HG03175 (cell line): ENCODE data around the gene TBC1D9.

ENCODE experiments used
- ATAC-seq: cut with Tn5 transposase; IDR thresholded peaks from one replicate; pipeline ENCODE4 v1.9.1; 2021; ENCODE audit warnings: mild to moderate bottlenecking, moderate library complexity; ENCODE audit not compliant: unreplicated experiment

The TBC1D9 gene

DNA sequence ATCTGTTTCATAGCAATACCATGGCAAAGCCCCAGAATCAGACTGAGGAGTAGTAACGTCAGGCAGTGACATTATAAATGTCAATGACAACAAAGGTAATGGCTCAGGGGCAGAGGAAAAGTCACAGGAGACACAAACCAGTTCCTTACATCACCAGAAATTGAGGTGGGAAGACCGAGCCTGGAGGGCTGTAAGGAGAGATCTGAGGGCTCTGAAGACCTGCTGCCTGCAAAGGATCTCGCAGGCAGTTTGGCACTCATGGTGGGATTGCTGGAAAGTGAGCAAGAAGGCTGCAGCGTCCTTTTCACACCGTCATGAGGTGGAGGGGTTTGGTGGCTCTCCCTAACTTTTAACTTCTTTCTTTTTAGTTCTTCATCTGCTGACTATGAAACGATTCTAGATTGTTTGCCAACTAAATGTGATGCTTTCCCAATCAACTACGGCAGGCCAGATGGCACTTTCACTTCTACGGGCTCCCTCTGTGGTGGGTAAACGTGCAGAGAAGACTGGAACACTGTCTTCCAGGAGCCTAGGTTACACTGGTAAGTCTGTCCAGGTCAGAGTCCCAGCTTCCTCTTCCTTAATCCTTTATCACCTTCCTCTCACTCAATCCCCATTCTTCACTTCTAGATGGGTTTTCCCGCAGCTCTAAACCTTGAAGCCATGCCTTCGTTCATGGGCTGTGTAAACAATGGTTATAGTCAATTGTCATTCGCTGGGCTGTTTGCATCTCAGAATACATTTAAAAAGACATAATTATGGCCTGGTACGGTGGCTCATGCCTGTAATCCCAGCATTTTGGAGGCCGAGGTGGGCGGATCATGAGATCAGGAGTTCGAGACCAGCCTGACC lies 58.2 kb downstream of the TBC1D9 start:
- no peak for ATAC-seq

DNA sequence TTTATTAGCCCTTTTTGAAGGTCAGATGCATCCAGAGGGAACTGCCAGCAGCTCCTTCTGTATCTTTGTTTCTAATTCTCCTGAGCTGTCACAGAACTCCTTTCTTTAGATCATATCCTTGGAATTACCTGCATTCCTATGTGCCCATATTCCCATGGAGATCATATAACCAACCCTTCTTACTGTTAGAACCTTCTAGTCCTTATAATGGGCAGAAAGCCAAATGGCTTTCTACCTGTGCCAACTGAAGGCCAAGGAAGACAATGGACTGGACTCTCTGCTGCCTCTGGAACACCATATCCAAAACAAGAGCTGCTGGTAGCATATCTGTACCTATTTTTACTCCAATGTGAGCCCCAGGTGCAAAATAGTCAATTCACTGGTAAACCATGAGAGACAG lies 60.7 kb downstream of the TBC1D9 start:
- no peak for ATAC-seq

DNA sequence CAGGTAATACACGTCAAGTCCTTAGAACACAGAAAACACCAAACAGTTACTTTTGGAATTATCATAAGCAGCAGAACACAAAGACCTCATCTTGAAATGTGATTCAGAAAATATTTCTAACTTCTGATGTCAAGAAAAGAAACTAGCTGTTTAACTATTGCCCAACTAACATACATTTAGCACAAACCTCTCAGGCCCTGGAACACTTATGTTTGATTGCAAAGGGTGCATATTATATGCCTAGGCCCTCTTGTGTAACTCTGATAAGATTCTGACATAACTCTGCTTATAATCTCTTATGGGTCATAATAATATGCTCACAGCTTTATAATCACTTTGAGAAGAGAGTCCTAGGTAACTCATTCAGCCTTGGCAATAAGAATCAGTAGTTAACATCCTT lies 62.6 kb downstream of the TBC1D9 start:
- no peak for ATAC-seq

DNA sequence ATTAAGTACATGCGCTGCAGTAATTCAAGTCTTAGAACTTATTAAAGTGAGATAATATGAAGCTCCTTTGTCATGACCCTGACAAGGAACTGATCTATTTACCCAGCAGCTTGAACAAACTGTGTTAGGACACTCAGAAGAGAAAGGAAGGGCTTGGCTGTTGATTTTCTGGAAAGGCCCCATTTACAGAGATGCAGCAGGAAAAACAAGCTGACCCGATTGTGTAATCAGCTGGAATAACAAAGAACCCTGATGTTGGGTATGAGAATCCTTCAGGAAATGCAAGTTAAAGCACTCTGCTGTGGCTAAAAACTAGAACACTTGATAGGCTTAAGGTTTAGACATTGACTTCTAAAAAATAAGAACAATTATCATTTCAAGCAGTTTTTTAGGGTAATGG lies 64.8 kb downstream of the TBC1D9 start:
- ATAC-seq: no peak

DNA sequence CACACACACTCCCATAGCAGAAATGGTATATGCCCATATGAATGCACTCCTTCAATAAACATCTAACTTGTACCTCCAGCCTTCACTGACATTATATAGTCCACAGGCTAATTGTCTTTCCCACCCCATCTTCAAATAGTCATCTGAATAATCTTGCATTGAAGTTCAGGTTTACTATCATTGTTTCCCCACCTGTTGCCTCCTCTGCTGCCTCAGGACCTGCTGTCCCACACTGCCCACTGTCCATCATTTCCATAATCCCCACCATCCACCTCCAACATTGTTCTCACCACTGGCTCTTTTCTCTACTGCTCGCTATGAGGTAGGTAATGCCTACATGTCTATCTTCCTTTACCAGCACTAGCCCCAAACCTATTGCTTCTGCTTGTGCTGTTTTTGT lies 66.1 kb downstream of the TBC1D9 start:
- ATAC-seq: no peak

DNA sequence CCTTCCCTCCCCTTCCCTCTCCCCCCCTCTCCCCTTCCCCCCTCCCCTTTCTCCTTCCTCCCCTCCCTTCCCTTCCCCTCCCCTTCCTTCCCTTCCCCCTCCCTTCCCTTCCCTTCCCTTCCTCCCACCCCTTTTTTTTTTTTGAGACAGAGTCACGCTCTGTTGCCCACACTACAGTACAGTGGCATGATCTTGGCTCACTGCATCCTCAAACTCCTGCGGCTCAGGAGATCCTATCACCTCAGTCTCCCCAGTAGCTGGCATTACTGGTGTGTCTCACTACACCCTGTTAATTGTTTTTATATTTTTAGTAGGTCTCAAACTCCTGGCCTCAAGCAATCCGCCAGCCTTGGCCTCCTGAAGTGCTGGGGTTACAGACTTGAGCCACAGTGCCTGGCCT lies 66.6 kb downstream of the TBC1D9 start:
- no peak for ATAC-seq

DNA sequence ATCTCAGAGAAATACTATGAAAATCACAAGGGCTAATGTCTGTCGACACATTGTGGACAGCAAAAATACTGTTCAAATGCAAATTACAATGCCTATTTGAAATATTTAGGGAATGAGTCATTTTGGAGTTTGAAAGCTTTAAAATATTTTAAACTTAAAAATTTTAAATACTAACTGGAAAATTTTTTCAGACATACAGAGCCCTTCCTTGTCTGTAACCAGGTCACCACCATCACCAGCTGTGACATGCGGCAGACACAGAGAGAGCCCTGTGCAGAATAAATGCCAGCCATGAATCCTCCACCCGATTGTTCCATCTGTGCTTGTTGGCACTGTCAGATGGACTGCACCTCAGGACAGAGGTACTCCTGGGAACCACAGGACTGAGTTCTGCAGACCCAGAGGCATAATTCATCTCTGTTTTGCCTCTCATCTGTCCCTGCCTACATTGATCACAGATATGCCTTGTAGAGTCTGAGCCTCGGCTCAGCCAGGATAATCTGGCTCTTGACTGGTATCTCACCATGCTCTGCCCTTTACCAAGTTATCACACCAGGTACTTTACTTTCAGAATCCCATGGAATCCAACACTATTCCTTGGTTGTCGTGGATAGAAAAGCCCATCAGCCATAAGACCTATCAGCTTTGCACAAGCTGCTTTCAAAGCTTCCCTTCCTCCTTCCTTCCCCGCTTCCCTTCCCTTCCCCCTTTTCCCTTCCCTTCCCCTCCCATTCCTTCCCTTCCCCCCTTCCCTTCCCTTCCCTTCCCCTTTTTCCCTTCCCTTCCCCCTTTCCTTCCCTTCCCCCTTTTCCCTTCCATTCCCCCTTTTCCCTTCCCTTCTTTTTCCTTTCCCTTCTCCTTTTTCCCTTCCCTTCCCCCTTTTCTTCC lies 67.2 kb downstream of the TBC1D9 start:
- no peak for ATAC-seq

DNA sequence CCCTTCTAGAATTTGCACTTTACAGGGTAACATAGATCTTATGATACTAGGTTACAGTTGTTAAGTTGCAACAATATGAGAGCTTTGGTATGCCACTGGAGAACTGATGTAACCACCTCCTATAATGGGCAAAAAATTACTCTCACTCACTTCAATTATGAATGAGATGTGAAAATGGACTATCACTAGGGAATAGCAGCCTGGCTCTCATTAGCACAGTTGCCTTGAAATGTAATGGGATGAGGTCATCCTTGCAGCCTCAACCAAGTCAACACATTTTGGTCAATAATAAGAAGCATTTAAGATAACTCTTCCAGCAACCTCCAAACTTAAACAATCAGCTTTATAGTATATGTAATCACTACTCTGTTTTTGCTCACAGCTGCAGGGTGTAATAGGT lies 69.4 kb downstream of the TBC1D9 start:
- ATAC-seq: no peak

DNA sequence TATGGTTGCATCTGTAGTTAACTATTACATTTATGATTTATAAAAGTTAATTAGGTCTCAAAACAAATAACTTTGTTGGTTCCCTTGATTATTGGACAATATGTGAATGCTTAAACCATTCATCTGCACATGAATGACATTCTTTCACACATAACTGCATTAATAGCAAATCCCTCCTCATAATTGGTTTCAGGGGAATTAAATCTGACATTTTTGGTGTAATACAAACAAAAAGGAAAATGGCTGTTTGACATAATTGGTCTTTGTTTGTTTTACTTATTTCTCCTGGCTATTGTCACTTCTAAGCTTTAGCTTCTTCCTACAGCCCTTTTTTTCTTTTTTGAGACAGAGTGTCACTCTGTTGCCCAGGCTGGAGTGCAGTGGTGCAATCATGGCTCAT lies 71.9 kb downstream of the TBC1D9 start:
- ATAC-seq: no peak

DNA sequence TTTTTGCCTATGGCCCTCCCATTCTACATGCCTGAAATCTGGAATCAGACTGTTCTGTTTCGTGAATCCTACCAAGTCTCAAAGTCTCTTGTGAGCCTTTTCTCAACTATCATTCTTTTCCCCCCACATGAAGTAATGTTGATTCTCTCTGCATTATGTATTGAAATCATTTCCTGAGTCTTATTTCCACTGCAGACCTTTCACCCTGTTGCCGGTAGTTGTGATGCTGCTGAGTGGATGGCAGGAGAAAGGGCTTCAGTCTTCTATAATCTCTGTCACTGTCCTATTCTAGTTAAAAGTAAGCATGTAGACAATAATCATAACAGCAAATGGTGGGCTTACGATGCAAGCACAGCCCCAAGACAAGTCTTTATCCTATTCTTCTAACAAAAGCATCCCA lies 75.0 kb downstream of the TBC1D9 start:
- ATAC-seq: no peak

DNA sequence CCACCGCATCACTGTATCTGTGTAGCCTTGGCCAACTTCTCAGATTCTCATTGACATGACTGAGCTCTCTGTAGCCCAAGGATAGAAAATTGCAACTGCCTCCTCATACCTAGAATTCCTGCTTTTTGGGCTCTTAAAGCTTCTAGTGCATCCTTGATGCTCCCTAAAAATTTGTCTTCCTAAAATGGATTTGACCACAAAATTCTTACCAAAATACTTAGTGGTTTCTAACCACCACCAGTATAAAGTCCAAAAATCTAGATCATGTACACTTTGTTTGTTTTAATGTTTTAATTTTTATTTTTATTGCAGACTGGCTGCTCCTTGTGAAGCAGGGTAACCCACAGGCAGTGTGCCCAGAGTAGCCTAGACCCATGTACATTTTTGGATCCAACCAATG lies 75.5 kb downstream of the TBC1D9 start:
- ATAC-seq: no peak

DNA sequence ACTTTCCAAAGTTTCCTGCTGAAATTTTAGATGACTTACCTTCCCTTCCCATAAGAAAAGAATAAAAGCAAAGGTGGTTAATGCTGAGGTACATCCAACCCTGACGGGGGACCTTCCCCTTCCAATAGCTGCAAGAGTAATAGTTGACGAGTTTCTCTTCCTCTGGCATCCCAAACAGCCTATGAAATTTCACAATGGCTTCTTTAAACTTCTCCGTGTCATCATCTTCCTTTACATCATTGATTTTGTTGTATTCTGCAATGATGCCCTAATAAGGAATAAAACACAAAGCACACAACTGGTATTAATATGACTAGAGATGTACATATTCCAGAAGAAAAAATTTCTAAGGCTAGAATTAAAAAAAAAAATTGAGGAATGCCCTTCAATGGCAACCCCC lies 76.6 kb downstream of the TBC1D9 start:
- ATAC-seq: no peak

DNA sequence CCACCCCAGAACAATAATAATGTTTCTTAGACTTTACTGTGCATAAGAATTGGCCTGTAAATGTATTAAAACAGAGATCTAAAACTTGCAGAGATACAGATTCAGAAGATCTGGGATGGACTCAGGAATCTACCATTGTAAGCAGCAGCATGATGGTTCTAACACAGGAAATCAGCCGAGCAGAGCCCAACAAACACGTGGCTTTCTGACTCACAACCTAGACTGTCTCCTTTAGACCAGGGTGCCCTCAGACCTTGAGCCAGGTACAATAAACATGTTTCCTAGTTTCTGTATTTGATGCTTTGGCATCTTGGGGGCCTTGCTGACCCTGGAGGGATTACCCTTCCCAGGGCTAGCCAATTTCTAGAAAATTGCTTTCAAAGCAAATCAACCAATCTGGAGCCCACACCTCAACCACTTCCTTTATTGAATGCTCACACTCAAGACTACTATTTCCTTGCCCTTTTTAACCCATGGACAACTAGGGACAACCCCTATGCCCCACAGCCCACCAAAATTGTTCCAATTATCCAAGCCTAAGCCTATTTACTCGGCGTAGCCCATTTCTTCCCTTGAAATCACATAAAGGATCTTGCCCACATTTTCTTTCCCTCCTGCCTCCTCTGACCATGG lies 80.5 kb downstream of the TBC1D9 start:
- no peak for ATAC-seq

DNA sequence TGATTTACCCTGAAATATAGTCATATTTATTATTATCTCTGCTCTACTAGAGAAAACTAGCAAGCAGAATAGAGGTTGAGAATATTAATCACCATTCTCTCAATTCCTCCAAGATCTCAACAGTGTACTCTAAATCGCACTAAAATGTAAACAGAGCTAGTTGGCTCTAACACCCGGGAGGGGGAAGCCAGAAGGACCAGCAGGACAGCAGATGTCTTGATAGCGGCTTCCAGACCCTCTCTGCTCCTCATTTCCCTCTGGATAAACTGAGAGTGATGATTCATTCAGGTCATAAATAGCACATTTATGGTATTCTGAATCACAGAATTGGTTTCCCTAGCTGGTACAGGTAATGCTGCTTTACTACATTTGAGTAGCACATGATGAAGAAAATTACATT lies 82.5 kb downstream of the TBC1D9 start:
- ATAC-seq: no peak

DNA sequence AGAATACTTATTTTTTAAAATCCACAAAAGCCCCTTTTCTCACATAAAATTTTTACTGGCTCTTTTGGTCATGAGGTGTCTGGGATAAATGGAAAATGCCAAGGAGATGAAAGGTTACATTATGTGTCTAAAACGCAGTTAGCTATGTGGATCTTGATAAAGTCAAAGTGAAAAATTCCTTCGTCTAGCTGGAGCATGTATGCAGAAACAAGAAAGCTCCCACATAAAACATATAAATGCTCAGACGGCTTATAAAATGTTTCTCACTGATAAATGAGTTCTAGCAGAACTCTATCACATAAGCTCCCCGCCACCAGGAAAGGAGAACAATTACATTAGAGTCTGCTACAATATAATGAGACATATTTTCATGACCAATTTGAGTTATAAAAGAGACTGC lies 83.8 kb downstream of the TBC1D9 start:
- no peak for ATAC-seq

DNA sequence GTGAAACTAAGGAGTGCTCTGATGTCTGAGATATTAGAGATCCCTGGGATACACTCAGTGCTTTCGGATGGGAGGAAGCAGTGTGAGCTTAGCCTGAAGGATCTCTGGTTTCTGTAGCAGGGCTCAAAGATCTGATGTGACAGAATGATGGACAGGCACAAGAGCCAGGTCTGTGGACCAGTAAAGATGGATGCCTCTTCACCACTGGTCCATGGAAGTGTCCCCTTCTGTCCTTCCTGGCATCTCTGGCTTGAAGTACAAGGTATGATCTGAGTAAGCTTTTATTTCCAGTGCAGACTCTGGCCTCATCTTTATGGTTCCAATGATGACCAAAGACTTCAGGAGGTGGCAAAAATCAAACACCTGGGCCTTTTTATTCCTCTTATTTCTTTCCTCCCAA lies 88.1 kb downstream of the TBC1D9 start:
- no peak for ATAC-seq

DNA sequence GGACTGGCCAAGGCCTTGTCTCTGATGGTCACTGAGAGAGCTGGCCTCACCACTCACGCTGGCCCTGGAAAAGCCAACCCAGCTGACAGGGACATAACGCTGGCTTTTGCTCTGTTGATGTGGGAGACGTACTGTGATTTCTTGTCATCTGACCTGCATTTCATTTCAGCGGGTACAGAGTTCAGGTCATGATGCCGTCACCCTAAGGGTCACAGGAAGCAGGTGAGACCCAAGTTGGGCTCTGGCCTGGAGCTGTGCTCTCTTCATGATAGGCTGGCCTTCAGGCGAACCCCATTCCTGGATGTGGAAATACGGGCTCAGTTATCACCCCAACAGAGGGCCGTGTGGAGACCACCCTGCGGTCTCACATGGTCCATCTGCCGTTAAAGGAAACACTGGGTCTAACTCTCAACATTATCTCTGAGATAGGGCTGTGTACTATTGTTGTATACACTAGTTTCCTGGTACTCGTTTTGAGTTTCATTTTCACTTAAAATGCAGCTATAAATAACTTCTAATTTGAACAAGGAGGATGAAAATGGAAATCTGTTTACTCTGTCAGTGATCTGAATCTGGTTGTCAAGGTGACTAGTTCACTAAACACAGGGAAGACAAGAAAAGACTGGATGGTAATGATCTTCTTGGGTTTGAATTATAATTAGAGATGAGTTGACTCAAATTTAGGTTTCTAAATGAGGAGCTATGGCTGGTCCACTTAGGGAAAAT lies 89.1 kb downstream of the TBC1D9 start:
- ATAC-seq: peak; percentile 63

DNA sequence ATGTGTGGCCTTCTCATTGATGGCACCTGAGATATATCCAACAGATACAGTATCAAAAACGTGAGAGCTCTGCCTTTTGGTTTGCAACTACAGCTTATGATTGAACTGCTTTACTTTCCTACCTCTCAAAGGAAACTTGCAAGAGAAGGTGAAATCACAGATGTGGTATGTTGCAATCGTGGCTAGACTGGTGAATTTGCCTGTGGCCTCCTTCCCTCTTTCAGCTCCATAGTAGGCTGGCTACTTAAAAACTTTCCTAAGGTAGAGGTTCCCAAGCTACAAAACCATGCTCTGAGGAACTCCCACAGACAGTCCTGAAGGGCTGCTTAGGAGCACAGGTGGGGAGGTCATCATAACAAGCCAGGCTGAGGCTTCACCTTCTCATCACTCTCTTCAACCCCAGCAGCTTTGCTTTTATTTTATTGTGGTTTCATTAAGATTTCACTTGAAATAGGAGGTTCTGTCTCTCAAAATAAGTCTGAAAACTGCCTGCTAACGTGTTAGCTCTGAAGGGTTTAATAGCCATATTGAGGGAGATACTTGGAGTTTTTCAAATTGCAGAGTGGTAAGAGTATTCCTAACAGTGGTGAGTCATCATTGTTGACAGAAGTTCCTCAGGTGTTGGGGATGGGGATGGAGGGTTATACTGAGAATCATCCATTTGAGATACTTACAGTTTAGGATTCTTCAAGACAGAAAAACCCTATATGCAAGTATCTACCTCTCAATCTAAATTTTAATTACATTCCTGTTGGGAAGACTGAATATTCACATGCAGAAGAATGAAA lies 93.9 kb downstream of the TBC1D9 start:
- no peak for ATAC-seq

DNA sequence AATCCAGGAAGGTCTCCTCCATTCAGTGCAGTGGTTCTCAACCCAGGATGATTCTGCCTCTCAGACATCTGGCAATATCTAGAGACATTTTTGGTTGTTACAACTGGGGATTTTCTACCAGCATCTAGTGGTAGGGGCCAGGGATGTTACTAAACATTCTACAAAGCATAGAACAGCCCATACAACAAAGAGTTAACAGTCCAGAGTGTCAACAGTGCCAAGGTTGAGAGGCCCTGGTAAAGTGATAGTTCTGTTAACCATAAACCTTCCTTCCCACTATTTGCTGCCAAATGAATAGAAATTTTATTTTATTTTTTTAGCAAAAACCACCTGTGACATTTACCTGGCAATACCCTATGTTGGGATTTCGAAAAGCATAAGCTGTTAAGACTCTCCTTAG lies 94.6 kb downstream of the TBC1D9 start:
- ATAC-seq: no peak
